CD4-positive, alpha-beta T cell treated with Interleukin-4 for 1 hour (primary cell): ENCODE measurements around the gene KCNK6.
A peak's percentile ranks its signal among the peaks of the same experiment; 100 is the strongest.
"Not testable (repeated sequence)": the region's sequence is repeated elsewhere in the genome, so short reads cannot be mapped to it uniquely, and the experiment has no call there.

ENCODE experiments used
- DNase-seq, 2 donors: peaks; one replicate each; pipeline ENCODE4 v3.0.0-alpha.2; 2020 to 2022

The KCNK6 gene

DNA sequence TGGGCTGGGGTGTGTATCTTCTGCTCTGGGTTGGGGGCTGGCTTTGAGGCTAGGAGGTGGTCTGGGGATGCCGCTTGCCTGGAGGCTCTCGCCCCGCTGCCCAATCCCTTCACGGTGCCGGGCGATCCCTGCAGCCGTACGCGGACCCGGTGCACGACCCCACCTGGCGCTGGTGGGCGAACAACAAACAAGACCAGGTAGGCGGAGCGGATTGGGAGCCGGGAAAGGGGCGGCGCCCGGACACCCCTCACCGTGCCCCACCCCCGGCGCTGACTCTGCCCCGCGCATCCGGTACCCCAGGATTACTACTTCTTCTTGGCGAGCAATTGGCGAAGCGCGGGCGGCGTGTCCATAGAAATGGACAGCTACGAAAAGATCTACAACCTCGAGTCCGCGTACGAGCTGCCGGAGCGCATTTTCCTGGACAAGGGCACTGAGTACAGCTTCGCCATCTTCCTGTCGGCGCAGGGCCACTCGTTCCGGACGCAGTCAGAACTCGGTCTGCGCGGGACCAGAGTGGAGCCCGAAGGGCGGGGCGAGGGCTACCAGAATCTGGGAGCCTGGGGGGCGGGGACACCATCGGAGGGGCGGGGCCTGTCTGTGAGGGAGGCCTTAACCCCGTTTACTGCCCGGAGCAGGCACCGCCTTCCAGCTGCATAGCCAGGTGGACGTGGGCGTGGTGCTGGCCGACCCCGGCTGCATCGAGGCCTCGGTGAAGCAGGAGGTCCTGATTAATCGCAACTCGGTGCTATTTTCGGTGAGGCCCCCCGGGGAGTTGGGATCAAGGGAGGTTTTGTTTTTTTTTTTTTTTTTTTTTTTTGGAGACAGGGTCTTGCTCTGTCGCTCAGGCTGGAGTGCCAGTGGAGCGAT lies 42.7 kb downstream of the KCNK6 start:
- peak; percentile 72 to 80 for DNase-seq

DNA sequence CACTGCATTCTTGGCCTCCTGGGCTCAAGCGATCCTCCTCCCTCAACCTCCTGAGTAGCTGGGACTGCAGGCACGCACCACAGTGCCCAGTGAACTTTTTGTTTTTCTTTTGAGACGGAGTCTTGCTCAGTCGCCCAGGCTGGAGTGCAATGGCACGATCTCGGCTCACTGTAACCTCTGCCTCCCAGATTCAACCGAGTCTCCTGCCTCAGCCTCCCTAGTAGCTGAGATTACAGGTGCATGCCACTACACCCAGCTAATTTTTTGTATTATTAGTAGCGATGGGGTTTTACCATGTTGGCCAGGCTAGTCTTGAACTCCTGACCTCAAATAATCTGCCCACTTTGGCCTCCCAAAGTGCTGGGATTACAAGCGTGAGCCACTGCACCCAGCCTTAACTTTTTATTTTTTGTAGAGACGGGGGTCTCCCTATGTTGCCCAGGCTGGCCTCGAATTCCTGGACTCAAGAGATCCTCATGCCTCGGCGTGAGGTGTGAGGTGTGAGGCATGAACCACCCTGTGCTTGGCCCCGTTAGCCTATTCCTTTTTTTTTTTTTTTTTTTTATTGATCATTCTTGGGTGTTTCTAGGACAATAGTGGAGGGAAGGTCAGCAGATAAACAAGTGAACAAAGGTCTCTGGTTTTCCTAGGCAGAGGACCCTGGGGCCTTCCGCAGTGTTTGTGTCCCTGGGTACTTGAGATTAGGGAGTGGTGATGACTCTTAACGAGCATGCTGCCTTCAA lies 43.5 kb downstream of the KCNK6 start:
- not testable (repeated sequence) for DNase-seq

DNA sequence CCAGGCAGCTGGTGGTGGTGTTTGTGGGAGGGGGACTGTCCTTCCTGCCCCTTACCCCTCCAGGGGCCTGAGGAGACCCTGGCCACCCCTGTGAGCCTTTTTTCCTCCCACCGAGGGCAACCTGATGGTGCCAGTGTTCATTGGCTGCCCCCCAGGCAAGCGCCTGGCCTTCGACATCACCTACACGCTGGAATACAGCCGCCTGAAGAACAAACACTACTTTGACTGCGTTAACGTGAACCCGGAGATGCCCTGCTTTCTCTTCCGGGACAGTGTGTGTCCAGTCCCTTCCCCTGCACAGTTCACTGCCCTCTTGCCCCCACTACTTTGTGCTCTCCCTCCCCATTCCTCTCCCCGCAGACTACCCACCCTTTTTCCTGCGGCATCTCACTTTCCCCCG lies 47.4 kb downstream of the KCNK6 start:
- no peak for DNase-seq

GRCh38 chr19:38369584-38369983 lies 49.9 kb downstream of the KCNK6 start:
- no peak for DNase-seq

DNA sequence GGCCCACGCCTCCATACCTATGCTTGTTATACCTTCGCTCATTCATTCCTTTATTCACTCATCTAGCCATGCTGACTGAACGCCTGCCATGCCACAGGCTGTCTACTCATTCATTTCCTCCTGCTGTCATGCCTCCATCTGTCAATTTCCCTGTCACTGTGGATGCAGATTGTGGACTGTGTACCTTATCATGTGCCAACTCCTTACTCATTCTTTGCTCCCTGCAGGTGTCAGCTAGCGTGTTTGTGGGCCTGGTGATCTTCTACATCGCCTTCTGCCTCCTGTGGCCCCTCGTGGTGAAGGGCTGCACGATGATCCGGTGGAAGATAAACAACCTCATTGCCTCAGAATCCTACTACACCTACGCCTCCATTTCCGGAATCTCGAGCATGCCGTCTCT lies 50.7 kb downstream of the KCNK6 start:
- DNase-seq = no peak

- DNase-seq = no peak
Observed at GRCh38 chr19:38371081-38371480, 51.4 kb downstream of the KCNK6 start.

- DNase-seq = no peak
Observed at GRCh38 chr19:38373907-38374331, 54.3 kb downstream of the KCNK6 start.

DNA sequence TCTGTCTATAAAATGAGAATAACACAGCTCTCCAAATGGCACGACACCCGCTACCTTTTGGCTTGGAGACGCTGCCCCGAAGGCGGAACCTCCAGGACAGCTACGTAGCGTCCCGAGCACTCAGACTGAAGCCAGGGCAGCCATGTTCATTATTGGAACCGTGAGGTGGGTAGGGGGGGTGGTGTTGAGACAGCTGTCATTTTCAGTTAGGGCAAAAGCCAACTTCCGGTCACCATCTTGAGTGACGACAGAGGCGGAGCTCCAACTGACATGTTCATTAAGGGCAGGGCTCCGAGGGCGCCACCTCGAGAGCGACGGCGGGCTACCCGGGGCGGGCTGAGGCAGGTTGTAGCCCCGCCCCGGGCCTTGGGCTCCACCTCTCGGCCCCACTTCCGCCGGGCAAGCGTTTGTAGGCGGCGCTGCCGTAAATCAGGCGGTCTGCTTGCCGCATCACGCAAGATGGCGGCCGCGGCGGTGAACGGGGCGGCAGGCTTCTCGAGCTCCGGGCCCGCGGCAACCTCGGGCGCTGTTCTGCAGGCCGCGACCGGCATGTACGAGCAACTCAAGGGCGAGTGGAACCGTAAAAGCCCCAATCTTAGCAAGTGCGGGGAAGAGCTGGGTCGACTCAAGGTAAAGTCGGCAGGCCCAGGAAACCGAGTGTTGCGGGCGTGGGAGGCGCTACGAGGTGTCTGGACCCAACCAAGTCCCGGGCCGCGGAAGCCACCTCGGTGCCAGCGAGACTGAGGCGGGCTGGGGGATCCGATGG lies 54.9 kb downstream of the KCNK6 start, which contains the start of gene PSMD8:
Gene PSMD8, plus strand, starts transcription at position 240 of the 766 bp plus-strand sequence. Its CDS starts 31 bp downstream, at position 271.
- peak; percentile 100 for DNase-seq

DNA sequence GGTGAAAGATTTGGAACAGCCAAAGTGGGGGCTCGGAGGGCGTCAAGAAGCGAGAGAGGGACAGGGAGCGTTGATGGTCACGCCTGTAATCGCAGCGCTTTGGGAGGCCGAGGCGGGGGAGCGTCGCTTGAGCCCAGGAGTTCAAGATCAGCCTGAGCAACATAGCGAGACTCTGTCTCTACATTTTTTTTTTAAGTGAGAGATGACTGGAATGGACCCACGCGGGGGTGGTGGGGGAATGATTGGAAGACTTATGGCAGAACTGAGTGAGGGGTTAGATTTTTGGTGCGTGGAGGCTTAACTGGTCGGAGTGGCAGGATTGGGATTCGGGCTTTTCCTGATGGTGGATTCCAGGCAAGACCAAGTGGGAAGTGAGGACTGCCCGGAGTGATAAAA lies 55.5 kb downstream of the KCNK6 start:
- no peak for DNase-seq

- no peak for DNase-seq
Observed at GRCh38 chr19:38375748-38376147, 56.1 kb downstream of the KCNK6 start.

- DNase-seq = no peak
Observed at GRCh38 chr19:38376576-38376975, 56.9 kb downstream of the KCNK6 start.

DNA sequence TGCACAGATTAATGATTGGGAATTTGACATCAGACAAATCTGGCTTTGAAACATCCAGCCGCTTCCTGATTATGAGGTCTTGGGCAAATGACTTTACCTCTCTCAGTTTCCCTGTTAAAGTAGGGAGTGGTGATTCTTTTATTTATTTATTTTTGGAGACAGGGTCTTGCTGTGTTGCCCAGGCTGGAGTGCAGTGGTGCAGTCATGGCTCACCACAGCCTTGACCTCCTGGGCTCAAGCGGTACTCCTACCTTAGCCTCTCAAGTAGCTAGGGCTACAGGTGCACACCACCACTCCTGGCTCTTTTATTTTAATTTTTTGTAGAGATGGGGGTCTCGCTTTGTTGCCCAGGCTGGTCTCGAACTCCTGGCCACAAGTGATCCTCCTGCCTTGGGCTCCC lies 57.4 kb downstream of the KCNK6 start:
- no peak for DNase-seq

- no peak for DNase-seq
Observed at GRCh38 chr19:38378866-38379265, 59.2 kb downstream of the KCNK6 start.

GRCh38 chr19:38381138-38381537 lies 61.5 kb downstream of the KCNK6 start:
- DNase-seq = no peak
